Dermis microvascular lymphatic vessel endothelial cell (primary cell): ENCODE results near the gene ERC2. TPM values are rescaled to one million over a fixed set of nuclear protein-coding genes. Genes with fewer than 3 reads are reported as not detected.

ENCODE experiments used
- DNase-seq, 2 donors: peaks; one replicate each; pipeline versions ENCODE4 v3.0.0 to v3.0.0-alpha.2; 2010; ENCODE audit warnings: low read depth in 2 of 2
- total RNA-seq: library from RNA; depleted of rRNA; stranded (reverse); fragments of >200 nt; gene quantifications from 2 replicates; pipeline ENCODE4 v1.2.1, GENCODE V29; 2014

ERC2 gene
- total RNA-seq, 1 donor from 2014 or later = 1.5 TPM

GRCh38 chr3:55691141-55691540 is 777.1 kb downstream of the ERC2 start:
- DNase-seq = no peak

- DNase-seq = no peak
Measured at GRCh38 chr3:55690726-55691125, 777.5 kb downstream of the ERC2 start.

- DNase-seq = no peak
Measured at GRCh38 chr3:55690177-55690576, 778.1 kb downstream of the ERC2 start.

GRCh38 chr3:55688154-55688553 is 780.1 kb downstream of the ERC2 start:
- DNase-seq = no peak

- no peak for DNase-seq
Measured at GRCh38 chr3:55687526-55687925, 780.7 kb downstream of the ERC2 start.

- DNase-seq = no peak
Measured at GRCh38 chr3:55686426-55687254, 781.6 kb downstream of the ERC2 start.

- DNase-seq = no peak
Measured at GRCh38 chr3:55683666-55684270, 784.5 kb downstream of the ERC2 start.

GRCh38 chr3:55682461-55682860 is 785.8 kb downstream of the ERC2 start:
- no peak for DNase-seq

GRCh38 chr3:55678546-55679216 is 789.6 kb downstream of the ERC2 start:
- DNase-seq = no peak

- DNase-seq = no peak
Measured at GRCh38 chr3:55676643-55677042, 791.6 kb downstream of the ERC2 start.

- DNase-seq = no peak
Measured at GRCh38 chr3:55675478-55675877, 792.8 kb downstream of the ERC2 start.

- no peak for DNase-seq
Measured at GRCh38 chr3:55673764-55674163, 794.5 kb downstream of the ERC2 start.

GRCh38 chr3:55669133-55669532 is 799.1 kb downstream of the ERC2 start:
- no peak for DNase-seq

- DNase-seq = no peak
Measured at GRCh38 chr3:55668359-55668758, 799.9 kb downstream of the ERC2 start.

GRCh38 chr3:55664387-55664786 is 803.9 kb downstream of the ERC2 start:
- DNase-seq = no peak

GRCh38 chr3:55662683-55663082 is 805.6 kb downstream of the ERC2 start:
- DNase-seq = no peak

- DNase-seq = no peak
Measured at GRCh38 chr3:55661571-55661970, 806.7 kb downstream of the ERC2 start.

GRCh38 chr3:55661141-55661540 is 807.1 kb downstream of the ERC2 start:
- no peak for DNase-seq

GRCh38 chr3:55660642-55661041 is 807.6 kb downstream of the ERC2 start:
- no peak for DNase-seq

GRCh38 chr3:55659701-55660100 is 808.6 kb downstream of the ERC2 start:
- no peak for DNase-seq

GRCh38 chr3:55658690-55659562 is 809.3 kb downstream of the ERC2 start:
- no peak for DNase-seq

- no peak for DNase-seq
Measured at GRCh38 chr3:55658270-55658669, 810.0 kb downstream of the ERC2 start.
